T-cell (primary cell): ENCODE measurements around the gene LCN12. TPM values are rescaled to one million over a fixed set of nuclear protein-coding genes. Genes with fewer than 3 reads are reported as not detected.
A peak's percentile ranks its signal among the peaks of the same experiment; 100 is the strongest.

Experiments used
- ATAC-seq, 4 experiments: fragments of 200-7000 bp in 3 of 4; fragments of 150-1000 bp in 1 of 4; cut with Tn5 transposase; replicated peaks in 1 of 4; 1 replicate in 3 of 4; 2 replicates in 1 of 4; pipeline ENCODE4 v1.10.0; 2021; ENCODE audit warnings: moderate library complexity in 3 of 4, mild to moderate bottlenecking in 2 of 4, moderate number of reproducible peaks in 1 of 4
- CTCF ChIA-PET, 2 donors: fragments of 300-600 bp; sonication (Branson Sonifier 250); formaldehyde crosslinking; loops; one replicate each; lab custom pipeline; 2022; ENCODE audit warnings: antibody characterized with exemption in 2 of 2; lab: Charles Lee
- POLR2A ChIA-PET, 2 donors: fragments of 300-600 bp; sonication (Branson Sonifier 250); formaldehyde crosslinking; loops; one replicate each; lab custom pipeline; 2022; ENCODE audit warnings: antibody characterized with exemption in 2 of 2; lab: Charles Lee
- DNase-seq, 35 experiments: peaks; one replicate each; pipeline versions ENCODE4 v3.0.0 to v3.0.0-alpha.2; 2013 to 2023
- H3K27ac ChIP-seq: one replicate; pipeline ENCODE4 v1.5.1; 2013; ENCODE audit warnings: low read length
- H3K27me3 ChIP-seq, 2 experiments: replicated peaks in 1 of 2; 1 replicate in 1 of 2; 2 replicates in 1 of 2; pipeline versions ENCODE4 v1.6.1 to v1.7.0; 2013; ENCODE audit warnings: low read length in 1 of 2, mixed read lengths in 1 of 2; ENCODE audit not compliant: control insufficient read depth in 2 of 2, insufficient read depth in 2 of 2; ENCODE audit errors: extremely low read depth in 1 of 2
- H3K36me3 ChIP-seq, 2 donors: 1 replicate in 1 of 2; 2 replicates in 1 of 2; pipeline versions ENCODE4 v1.6.1 to v1.7.0; 2013; ENCODE audit warnings: low read length in 1 of 2; ENCODE audit not compliant: control insufficient read depth in 2 of 2, insufficient read depth in 1 of 2; ENCODE audit errors: extremely low read depth in 1 of 2
- H3K4me1 ChIP-seq, 2 experiments: 1 replicate in 1 of 2; 2 replicates in 1 of 2; pipeline versions ENCODE4 v1.6.1 to v1.7.0; 2013; ENCODE audit warnings: low read length in 2 of 2, mixed read lengths in 1 of 2; ENCODE audit not compliant: insufficient read depth in 2 of 2, control insufficient read depth in 1 of 2; ENCODE audit errors: extremely low read depth in 1 of 2
- H3K4me3 ChIP-seq, 2 donors: 1 replicate in 1 of 2; 2 replicates in 1 of 2; pipeline versions ENCODE4 v1.5.1 to v1.7.0; 2013; ENCODE audit warnings: mild to moderate bottlenecking in 2 of 2, low read length in 1 of 2, moderate library complexity in 1 of 2; ENCODE audit not compliant: control insufficient read depth in 1 of 2; ENCODE audit errors: extremely low read depth in 1 of 2
- H3K9me3 ChIP-seq: 2 replicates; pipeline ENCODE4 v1.7.0; 2013
- H3K27ac Mint-ChIP-seq, 2 donors: one replicate each; pipeline ENCODE4 v1.8.0; 2020 to 2021; ENCODE audit warnings: mild to moderate bottlenecking in 2 of 2, mixed read lengths in 2 of 2
- H3K27me3 Mint-ChIP-seq, 2 donors: one replicate each; pipeline ENCODE4 v1.8.0; 2021 to 2022; ENCODE audit warnings: mixed read lengths in 2 of 2
- H3K36me3 Mint-ChIP-seq: one replicate; pipeline ENCODE4 v1.8.0; 2021; ENCODE audit warnings: mixed read lengths
- H3K4me1 Mint-ChIP-seq, 3 donors: one replicate each; pipeline ENCODE4 v1.8.0; 2020 to 2022; ENCODE audit warnings: mixed read lengths in 3 of 3, mild to moderate bottlenecking in 1 of 3
- H3K4me3 Mint-ChIP-seq, 3 donors: one replicate each; pipeline ENCODE4 v1.8.0; 2020 to 2022; ENCODE audit warnings: mild to moderate bottlenecking in 3 of 3, mixed read lengths in 3 of 3, moderate library complexity in 3 of 3
- H3K9me3 Mint-ChIP-seq, 3 donors: one replicate each; pipeline ENCODE4 v1.8.0; 2020 to 2022; ENCODE audit warnings: mixed read lengths in 3 of 3
- WGBS: methylation state at CpG from one replicate; pipeline ENCODE4 v1.1.5; 2013; ENCODE audit warnings: missing lambda C conversion rate; ENCODE audit not compliant: insufficient coverage; 5-methylcytosine and 5-hydroxymethylcytosine counted together
- total RNA-seq, 35 experiments: library from RNA in 6 of 35; stranded (reverse) in 6 of 35; fragments of 120-200 nt in 1 of 35; gene quantifications; one replicate each; pipeline versions ENCODE4 v1.2.1 to v1.2.4 and lab custom pipeline; 2013 to 2026

LCN12 gene
- total RNA-seq, 5 donors from 2014 or later (not counting 1 experiment from before 2014, with no cell fraction given) = 1.1 to 3.3 (median 2.2) TPM

DNA sequence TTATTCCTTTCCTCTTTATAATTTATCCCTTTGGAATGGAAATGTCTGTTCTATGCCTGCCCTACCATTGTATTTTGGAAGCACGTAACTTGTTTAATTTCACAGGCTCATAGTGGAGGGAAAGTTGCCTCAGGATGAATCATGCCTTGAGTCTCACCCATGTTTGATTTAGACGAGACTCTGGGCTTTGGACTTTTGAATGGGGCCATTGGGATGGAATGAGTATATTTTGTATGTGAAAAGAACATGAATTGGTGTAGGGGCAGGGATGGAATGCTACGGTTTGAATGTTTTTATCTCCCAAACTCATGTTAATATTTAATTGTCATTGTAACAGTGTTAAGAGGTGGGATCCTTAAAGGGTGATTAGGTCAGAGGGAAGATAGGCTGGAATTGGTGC, 17.8 kb upstream of the LCN12 start:
- H3K27me3 Mint-ChIP-seq = no peaks in the 10 kb centered on the region
- peaks cover 7% of the 10 kb centered on the region for H3K36me3 Mint-ChIP-seq
- 86% methylated on average over 1 of the region's 3 CpGs for WGBS
- H3K27me3 ChIP-seq = no peaks in the 10 kb centered on the region
- H3K4me1 ChIP-seq = no peaks in the 10 kb centered on the region
- no peak overlapping the region for H3K27ac ChIP-seq
- POLR2A ChIA-PET = no interaction called here
- no peak overlapping the region for H3K27ac Mint-ChIP-seq
- no peaks in the 10 kb centered on the region for H3K9me3 Mint-ChIP-seq
- CTCF ChIA-PET = no interaction called here
- ATAC-seq (no peak), DNase-seq (no peak)
- no peak overlapping the region for H3K4me3 ChIP-seq
- H3K4me3 Mint-ChIP-seq = no peak overlapping the region
- peaks cover 0 to 3% of the 10 kb centered on the region in 2 donors for H3K36me3 ChIP-seq
- peaks cover 0 to 12% (median 7%) of the 10 kb centered on the region in 3 donors for H3K4me1 Mint-ChIP-seq
- H3K9me3 ChIP-seq = no peaks in the 10 kb centered on the region

GRCh38 chr9:136935651-136936050, 16.4 kb upstream of the LCN12 start:
- Mint-ChIP-seq H3K4me3 (no peak overlapping the region), H3K36me3 (peaks cover 14% of the 10 kb centered on the region), H3K27me3 (no peaks in the 10 kb centered on the region), H3K27ac (no peak overlapping the region), H3K4me1 (peaks cover 0 to 12% (median 7%) of the 10 kb centered on the region in 3 donors), H3K9me3 (no peaks in the 10 kb centered on the region)
- POLR2A ChIA-PET = no interaction called here
- no peaks in the 10 kb centered on the region for H3K4me1 ChIP-seq
- no peak overlapping the region for H3K27ac ChIP-seq
- no peaks in the 10 kb centered on the region for H3K9me3 ChIP-seq
- H3K4me3 ChIP-seq = no peak overlapping the region
- peaks cover 10 to 11% of the 10 kb centered on the region in 2 donors for H3K36me3 ChIP-seq
- H3K27me3 ChIP-seq = no peaks in the 10 kb centered on the region
- no peak for DNase-seq
- CTCF ChIA-PET = no interaction called here
- WGBS = 100% methylated on average over 1 of the region's 3 CpGs
- no peak for ATAC-seq

GRCh38 chr9:136936645-136937170, 15.4 kb upstream of the LCN12 start:
- WGBS = 71% methylated on average over 1 of the region's 8 CpGs
- no peak overlapping the region for H3K27ac Mint-ChIP-seq
- ChIA-PET POLR2A (no interaction called here), CTCF (no interaction called here)
- no peaks in the 10 kb centered on the region for H3K9me3 ChIP-seq
- H3K4me3 ChIP-seq = no peak overlapping the region
- H3K27me3 ChIP-seq = no peaks in the 10 kb centered on the region
- no peaks in the 10 kb centered on the region for H3K9me3 Mint-ChIP-seq
- peaks cover 19% of the 10 kb centered on the region for H3K36me3 Mint-ChIP-seq
- ATAC-seq = no peak
- peaks cover 0 to 12% (median 7%) of the 10 kb centered on the region in 3 donors for H3K4me1 Mint-ChIP-seq
- no peaks in the 10 kb centered on the region for H3K27me3 Mint-ChIP-seq
- no peak overlapping the region for H3K4me3 Mint-ChIP-seq
- H3K27ac ChIP-seq = no peak overlapping the region
- peaks cover 0 to 5% of the 10 kb centered on the region in 2 experiments for H3K4me1 ChIP-seq
- no peak for DNase-seq
- peaks cover 20% of the 10 kb centered on the region in 2 donors for H3K36me3 ChIP-seq

DNA sequence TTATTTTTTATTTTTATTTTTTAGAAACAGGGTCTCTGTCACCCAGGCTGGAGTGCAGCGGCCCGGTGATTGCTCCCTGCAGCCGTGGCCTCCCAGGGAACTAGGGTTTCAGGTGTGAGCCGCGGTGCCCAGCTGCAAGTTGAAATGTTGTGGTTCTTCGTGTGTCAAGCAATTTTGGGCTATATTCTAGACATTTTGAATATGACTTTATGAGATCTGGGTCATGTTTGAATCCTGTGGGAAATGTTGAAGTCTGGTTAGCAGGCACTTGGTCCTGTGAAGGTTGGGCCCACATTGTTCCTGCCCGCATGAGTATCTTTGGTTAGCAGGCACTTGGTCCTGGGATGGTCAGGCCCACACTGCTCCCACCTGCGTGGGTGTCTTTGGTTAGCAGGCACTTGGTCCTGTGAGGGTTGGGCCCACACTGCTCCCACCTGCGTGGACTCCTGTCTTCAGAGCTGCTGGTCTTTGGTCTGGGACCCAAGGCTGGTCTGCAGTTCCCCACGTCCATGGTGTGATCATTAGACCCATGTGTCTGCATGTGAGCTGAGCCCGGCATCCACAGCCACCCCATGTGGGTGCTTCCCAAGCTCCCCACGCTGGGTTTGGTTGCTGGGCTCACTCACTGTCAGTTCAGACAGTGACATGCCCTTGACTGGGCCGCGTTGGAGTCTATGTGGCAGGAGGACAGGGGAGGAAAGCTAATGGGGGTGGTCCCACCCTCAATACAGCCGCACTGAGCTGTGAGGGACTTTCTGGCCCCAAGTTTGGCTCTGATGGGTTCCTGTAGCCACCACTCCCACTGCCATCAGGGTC, 14.7 kb upstream of the LCN12 start:
- Histone ChIP-seq H3K4me1 (peaks cover 0 to 7% of the 10 kb centered on the region in 2 experiments), H3K36me3 (peaks cover 25 to 27% of the 10 kb centered on the region in 2 donors), H3K4me3 (no peak overlapping the region), H3K27me3 (no peaks in the 10 kb centered on the region), H3K27ac (no peak overlapping the region), H3K9me3 (no peaks in the 10 kb centered on the region)
- 84% methylated on average over 11 of the region's 15 CpGs for WGBS
- Mint-ChIP-seq H3K9me3 (no peaks in the 10 kb centered on the region), H3K27me3 (no peaks in the 10 kb centered on the region), H3K4me1 (peaks cover 0 to 11% (median 7%) of the 10 kb centered on the region in 3 donors), H3K27ac (no peak overlapping the region), H3K36me3 (peaks cover 23% of the 10 kb centered on the region), H3K4me3 (no peak overlapping the region)
- CTCF ChIA-PET = no interaction called here
- ATAC-seq (no peak), DNase-seq (no peak)
- POLR2A ChIA-PET = interaction anchor here in 1 of 2 donors (0.6 kb wide), 1 partner anchor 174 kb away, joined by 8 read pairs; no protein-coding TSS in a partner anchor

GRCh38 chr9:136939431-136939995, 12.6 kb upstream of the LCN12 start:
- peaks cover 2 to 22% of the 10 kb centered on the region in 2 experiments for H3K4me1 ChIP-seq
- no peak overlapping the region for H3K4me3 ChIP-seq
- no peaks in the 10 kb centered on the region for H3K9me3 ChIP-seq
- no peak overlapping the region for H3K27ac ChIP-seq
- H3K4me3 Mint-ChIP-seq = no peak overlapping the region
- ChIA-PET POLR2A (no interaction called here), CTCF (interaction anchor here in 1 of 2 donors (0.6 kb wide), 1 partner anchor 873 kb away, joined by 6 read pairs; no protein-coding TSS in a partner anchor)
- no peaks in the 10 kb centered on the region for H3K27me3 Mint-ChIP-seq
- DNase-seq (no peak), ATAC-seq (no peak)
- 95% methylated on average over 28 of the region's 28 CpGs for WGBS
- H3K4me1 Mint-ChIP-seq = peaks cover 0 to 17% (median 4%) of the 10 kb centered on the region in 3 donors
- peaks cover 25 to 33% of the 10 kb centered on the region in 2 donors for H3K36me3 ChIP-seq
- no peaks in the 10 kb centered on the region for H3K9me3 Mint-ChIP-seq
- H3K36me3 Mint-ChIP-seq = peaks cover 23% of the 10 kb centered on the region
- peak overlapping the region in 1 of 2 donors; percentile 39 for H3K27ac Mint-ChIP-seq
- H3K27me3 ChIP-seq = no peaks in the 10 kb centered on the region

GRCh38 chr9:136939996-136940525, 12.0 kb upstream of the LCN12 start:
- Histone ChIP-seq H3K27ac (no peak overlapping the region), H3K27me3 (no peaks in the 10 kb centered on the region), H3K4me3 (no peak overlapping the region), H3K4me1 (peaks cover 2 to 26% of the 10 kb centered on the region in 2 experiments), H3K36me3 (peaks cover 25 to 33% of the 10 kb centered on the region in 2 donors), H3K9me3 (no peaks in the 10 kb centered on the region)
- WGBS = 90% methylated on average over 16 of the region's 16 CpGs
- Mint-ChIP-seq H3K27ac (no peak overlapping the region), H3K4me1 (peaks cover 5 to 20% (median 8%) of the 10 kb centered on the region in 3 donors), H3K36me3 (peaks cover 23% of the 10 kb centered on the region), H3K27me3 (no peaks in the 10 kb centered on the region), H3K4me3 (no peak overlapping the region), H3K9me3 (no peaks in the 10 kb centered on the region)
- ATAC-seq (no peak), DNase-seq (no peak)
- POLR2A ChIA-PET = no interaction called here
- CTCF ChIA-PET = no interaction called here
